Glomerular visceral epithelial cell (primary cell): ENCODE data around the gene CCNYL1.

Source experiments
- DNase-seq: peaks from one replicate; pipeline ENCODE4 v3.0.0-alpha.2; 2016; ENCODE audit errors: extremely low spot score

The CCNYL1 gene

DNA sequence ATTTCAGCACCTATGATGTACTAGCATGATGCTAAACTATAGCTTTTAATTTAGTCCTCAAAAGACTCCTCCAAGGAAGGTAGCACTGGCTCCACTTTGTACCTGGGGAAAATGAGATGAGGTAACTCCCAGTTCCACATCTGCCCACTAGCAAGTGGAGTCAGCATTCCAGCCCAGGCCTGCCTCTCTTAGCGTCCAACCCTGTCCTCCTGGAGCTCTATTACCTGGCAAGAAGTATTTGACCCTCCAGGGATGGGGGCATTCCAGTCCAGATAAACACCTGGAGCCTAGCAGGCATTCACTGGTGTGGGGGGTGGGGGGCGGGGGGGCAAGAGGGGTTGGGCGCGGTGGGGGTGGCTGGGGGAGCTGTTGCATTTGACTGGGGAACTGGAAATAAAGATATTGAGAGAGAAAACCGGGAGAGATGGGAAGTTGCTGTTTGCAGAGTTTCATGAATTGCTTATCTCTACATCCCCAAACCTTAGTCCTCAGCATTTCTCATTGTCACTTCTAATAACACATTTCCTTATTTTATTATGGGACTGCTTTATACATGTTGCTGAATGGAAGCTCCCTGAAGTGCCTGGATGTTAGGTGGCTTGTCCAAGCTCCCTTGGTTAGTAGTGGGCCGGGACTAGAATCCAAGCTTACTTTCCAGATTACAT, 80.3 kb downstream of the CCNYL1 start:
- no peak for DNase-seq

DNA sequence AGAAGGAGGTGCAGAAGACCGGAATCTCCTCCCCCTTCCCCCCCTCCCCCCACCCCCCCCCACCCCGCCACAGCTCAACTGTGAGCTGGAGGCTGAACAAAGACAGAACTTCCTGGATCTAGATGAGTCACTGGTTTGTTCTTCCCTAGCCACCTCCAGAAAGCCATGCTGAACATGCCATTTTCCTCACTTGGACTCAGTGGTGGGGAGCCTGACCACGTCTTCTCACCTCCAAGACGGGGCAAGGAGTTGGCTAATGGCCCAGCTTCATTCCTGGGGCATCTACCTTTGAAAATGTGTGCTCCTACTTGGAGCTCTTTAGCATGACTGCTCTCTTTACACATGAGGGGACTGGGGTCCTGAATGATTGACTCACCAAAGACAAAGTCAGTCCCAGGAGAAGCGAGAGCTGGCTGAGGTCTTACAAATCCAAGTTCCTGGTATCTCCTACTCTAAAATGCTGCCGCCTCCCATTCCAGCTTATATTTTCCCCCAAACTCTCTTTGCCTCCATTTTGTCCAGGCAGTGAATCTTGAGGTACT, 80.9 kb downstream of the CCNYL1 start:
- DNase-seq, result peak; percentile 86

DNA sequence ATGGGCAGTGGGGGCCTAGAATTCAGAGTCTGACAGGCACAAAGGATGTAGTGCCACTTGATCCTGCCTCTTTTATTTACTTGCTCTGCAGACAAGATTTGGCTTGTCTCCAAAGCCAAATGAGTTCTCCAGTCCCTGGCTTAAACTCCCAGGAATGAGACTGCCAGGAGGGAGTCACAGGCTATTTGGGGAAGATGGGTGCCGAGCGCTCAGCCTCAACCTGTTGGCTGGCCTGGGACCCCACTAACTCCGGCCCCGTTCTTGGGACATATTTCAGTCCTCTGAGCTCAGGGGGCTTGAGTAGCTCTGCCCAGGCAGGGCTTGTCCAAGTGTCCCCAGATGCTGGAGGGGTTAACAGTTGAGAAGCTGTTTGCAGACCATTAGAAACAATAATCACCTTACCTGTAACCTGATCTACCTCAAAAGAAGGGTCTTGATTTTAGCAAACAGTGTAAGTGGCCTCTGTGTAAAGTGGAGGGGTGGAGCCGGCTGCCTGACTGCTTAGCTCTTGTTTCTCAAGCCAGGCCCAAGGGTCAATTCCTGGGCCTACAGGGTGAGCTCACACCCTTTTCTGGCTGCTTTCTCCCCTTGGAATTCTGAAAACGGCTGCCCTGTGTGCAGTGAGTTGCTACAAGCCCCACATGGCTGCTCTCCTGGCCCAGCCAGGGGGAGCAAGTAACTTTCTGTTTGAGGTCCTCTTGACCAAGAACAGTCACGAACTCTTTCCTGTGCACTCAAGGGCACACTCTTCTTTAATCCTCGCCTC, 85.3 kb downstream of the CCNYL1 start:
- DNase-seq, result peak; percentile 47

DNA sequence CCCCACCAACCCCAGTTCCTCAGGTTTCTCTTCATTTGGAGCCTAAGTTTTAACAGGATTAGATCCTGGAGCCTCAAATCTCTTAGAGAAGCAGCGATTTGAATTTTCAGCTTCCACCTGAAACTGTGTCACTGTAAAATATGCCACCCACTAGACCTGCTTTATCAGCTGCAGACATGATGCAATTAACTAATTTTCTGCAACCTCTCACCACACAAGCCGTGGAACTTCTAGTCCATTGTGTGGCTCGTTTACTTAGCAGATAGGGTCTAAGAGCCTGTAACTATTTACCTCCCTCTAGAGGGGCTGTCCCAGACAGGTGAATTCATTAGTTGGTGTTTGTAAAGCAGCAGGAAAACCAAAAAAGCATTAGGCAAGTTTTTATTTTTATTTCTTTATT, 89.8 kb downstream of the CCNYL1 start:
- DNase-seq, result no peak

DNA sequence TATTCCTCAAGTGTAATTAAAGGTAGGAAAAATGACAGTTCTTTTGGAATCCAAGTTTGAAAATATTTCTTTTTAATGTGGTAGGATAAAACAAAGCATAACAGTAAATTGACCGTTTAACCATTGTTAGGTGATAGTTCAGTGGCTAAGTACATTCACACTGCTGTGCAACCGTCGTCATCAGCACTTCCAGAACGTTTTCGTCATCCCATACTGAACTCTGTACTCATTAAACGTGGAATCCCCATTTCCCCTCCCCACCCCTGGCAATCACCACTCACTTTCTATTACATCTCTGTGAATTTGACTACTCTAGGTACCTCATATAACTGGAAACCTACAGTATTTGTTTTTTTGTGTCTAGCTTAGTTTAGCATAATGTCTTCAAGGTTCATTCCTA, 91.2 kb downstream of the CCNYL1 start:
- no peak for DNase-seq
